GM10248 (cell line): ENCODE data around the gene USP27X.

Experiments used
- CTCF ChIA-PET: fragments of 300-600 bp; sonication (Branson Sonifier 250); formaldehyde crosslinking; extraction: SDS; loops from one replicate; lab custom pipeline; 2021; ENCODE audit warnings: antibody characterized with exemption; lab: Yijun Ruan, JAX
- POLR2A ChIA-PET: fragments of 350-650 bp; sonication (Branson Sonifier 250); formaldehyde crosslinking; extraction: SDS; loops from one replicate; lab custom pipeline; 2020; ENCODE audit warnings: antibody characterized with exemption; lab: Yijun Ruan, JAX
- DNase-seq: peaks from one replicate; pipeline ENCODE4 v3.0.0; 2012; ENCODE audit errors: extremely low spot score
- CTCF ChIP-seq: IDR thresholded peaks from 2 replicates; pipeline ENCODE4 v1.5.1; 2012; ENCODE audit warnings: mild to moderate bottlenecking, low read depth; ENCODE audit errors: extremely low read depth, missing control alignments, control extremely low read depth

The USP27X gene

GRCh38 chrX:49859491-49859890 lies 19.8 kb upstream of the USP27X start:
- CTCF ChIA-PET: interaction anchor here (1.4 kb wide), 1 partner anchor 18 kb away, joined by 3 read pairs; no protein-coding TSS in a partner anchor
- no peak for DNase-seq
- TF ChIP-seq CTCF: no peak
- POLR2A ChIA-PET: no interaction called here

GRCh38 chrX:49860867-49861535 lies 18.3 kb upstream of the USP27X start:
- CTCF ChIA-PET: no interaction called here
- no peak for DNase-seq
- POLR2A ChIA-PET: no interaction called here
- TF ChIP-seq CTCF: no peak

GRCh38 chrX:49862093-49862492 lies 17.2 kb upstream of the USP27X start:
- POLR2A ChIA-PET: no interaction called here
- no peak for TF ChIP-seq CTCF
- CTCF ChIA-PET: no interaction called here
- no peak for DNase-seq

GRCh38 chrX:49868739-49869138 lies 10.5 kb upstream of the USP27X start:
- POLR2A ChIA-PET: no interaction called here
- CTCF ChIA-PET: interaction anchor here (1.5 kb wide), 1 partner anchor 31 kb away, joined by 4 read pairs; no protein-coding TSS in a partner anchor
- no peak for DNase-seq
- no peak for TF ChIP-seq CTCF

- peak; percentile 37 for TF ChIP-seq CTCF
- ChIA-PET CTCF (interaction anchor here (0.7 to 2.5 kb wide), 8 partner anchors 8 to 117 kb away, joined by 3 to 10 read pairs (median 4); partner anchors contain the start of gene CLCN5), POLR2A (no interaction called here)
- DNase-seq: peak; percentile 35
Measured at GRCh38 chrX:49876750-49877149, 2.5 kb upstream of the USP27X start.

- CTCF ChIA-PET: interaction anchor here (0.7 to 1.5 kb wide), 8 partner anchors 10 to 117 kb away, joined by 3 to 5 read pairs (median 4); partner anchors contain the start of gene CLCN5
- no peak for TF ChIP-seq CTCF
- DNase-seq: no peak
- POLR2A ChIA-PET: no interaction called here
Measured at GRCh38 chrX:49877397-49878101, 1.7 kb upstream of the USP27X start.
